Smooth muscle cell (in vitro differentiated cells): Measurements from ENCODE around the gene BEND7. TPM values are rescaled to one million over a fixed set of nuclear protein-coding genes. Genes with fewer than 3 reads are reported as not detected.

Experiments
- DNase-seq: peaks from one replicate; lab custom pipeline; 2025; ENCODE audit not compliant: unreplicated experiment; lab: John Stamatoyannopoulos, UW
- H2AFZ ChIP-seq: fragments of 200-600 bp; sonication (generic); 2 replicates; pipeline ENCODE4 v1.6.0; 2016; ENCODE audit warnings: antibody characterized with exemption, low read depth, mild to moderate bottlenecking
- H3F3A ChIP-seq: fragments of 200-600 bp; sonication (generic); 2 replicates; pipeline ENCODE4 v1.6.0; 2017; ENCODE audit warnings: antibody characterized with exemption, low read depth
- H3K27ac ChIP-seq: fragments of 200-600 bp; sonication (generic); 2 replicates; pipeline ENCODE4 v1.5.1; 2016; ENCODE audit warnings: low read depth, mild to moderate bottlenecking
- H3K27me3 ChIP-seq: fragments of 200-600 bp; sonication (generic); 2 replicates; pipeline ENCODE4 v1.6.1; 2016; ENCODE audit warnings: low read depth, mild to moderate bottlenecking
- H3K36me3 ChIP-seq: fragments of 200-600 bp; sonication (generic); 2 replicates; pipeline ENCODE4 v1.5.1; 2016; ENCODE audit warnings: low read depth
- H3K4me1 ChIP-seq: fragments of 200-600 bp; sonication (generic); 2 replicates; pipeline ENCODE4 v1.5.1; 2016; ENCODE audit warnings: low read depth
- H3K4me2 ChIP-seq: fragments of 200-600 bp; sonication (generic); 2 replicates; pipeline ENCODE4 v1.6.0; 2016; ENCODE audit warnings: mild to moderate bottlenecking
- H3K4me3 ChIP-seq: fragments of 200-600 bp; sonication (generic); 2 replicates; pipeline ENCODE4 v1.5.1; 2016; ENCODE audit warnings: mild to moderate bottlenecking
- H3K79me2 ChIP-seq: fragments of 200-600 bp; sonication (generic); 2 replicates; pipeline ENCODE4 v1.6.0; 2016; ENCODE audit warnings: low read depth, mild to moderate bottlenecking
- H3K9ac ChIP-seq: fragments of 200-600 bp; sonication (generic); 2 replicates; pipeline ENCODE4 v1.6.0; 2016; ENCODE audit warnings: low read depth
- H3K9me3 ChIP-seq: fragments of 200-600 bp; sonication (generic); replicated peaks from 2 replicates; pipeline ENCODE4 v1.5.1; 2016; ENCODE audit warnings: low read depth
- H4K20me1 ChIP-seq: fragments of 200-600 bp; sonication (generic); 2 replicates; pipeline ENCODE4 v1.6.0; 2016; ENCODE audit warnings: low read depth
- CTCF ChIP-seq: fragments of 200-600 bp; sonication (generic); IDR thresholded peaks from 2 replicates; pipeline ENCODE4 v1.5.1; 2017; ENCODE audit warnings: borderline replicate concordance, mild to moderate bottlenecking, antibody characterized with exemption; ENCODE audit not compliant: insufficient read depth, poor library complexity, severe bottlenecking
- WGBS: methylation state at CpG from one replicate; pipeline ENCODE4 v1.1.7; 2016; ENCODE audit warnings: low lambda C conversion rate; 5-methylcytosine and 5-hydroxymethylcytosine counted together
- polyA plus RNA-seq: library from polyadenylated mRNA; unstranded; fragments of >200 nt; fragmentation: Nextera tagmentation; extraction: Ambion mirVana; gene quantifications from 2 replicates; pipeline ENCODE4 v1.2.1, GENCODE V29; 2016
- total RNA-seq: library from RNA; depleted of rRNA; stranded (reverse); fragments of >200 nt; gene quantifications from 2 replicates; pipeline ENCODE4 v1.2.3, GENCODE V29; 2014

The BEND7 gene
- total and polyA plus RNA-seq, 2 experiments from 2014 or later, result 1.7 to 5.8 TPM

- H3K4me3 ChIP-seq, result no peak overlapping the region
- DNase-seq, result no peak
- no peaks in the 10 kb centered on the region for H3K36me3 ChIP-seq
- H3K4me2 ChIP-seq, result no peak overlapping the region
- no peaks in the 10 kb centered on the region for H4K20me1 ChIP-seq
- H3F3A ChIP-seq, result no peaks in the 10 kb centered on the region
- H3K27ac ChIP-seq, result no peak overlapping the region
- H3K27me3 ChIP-seq, result no peaks in the 10 kb centered on the region
- H3K9ac ChIP-seq, result no peak overlapping the region
- H3K4me1 ChIP-seq, result no peaks in the 10 kb centered on the region
- H3K79me2 ChIP-seq, result no peaks in the 10 kb centered on the region
- H3K9me3 ChIP-seq, result no peaks in the 10 kb centered on the region
- H2AFZ ChIP-seq, result no peak overlapping the region
- no peak for TF ChIP-seq CTCF
Measured at GRCh38 chr10:13560597-13560996, 31.8 kb upstream of the BEND7 start.

- WGBS, result 76% methylated on average over 2 of the region's 2 CpGs
- no peak overlapping the region for H3K4me2 ChIP-seq
- no peak overlapping the region for H3K9ac ChIP-seq
- no peaks in the 10 kb centered on the region for H3F3A ChIP-seq
- H3K79me2 ChIP-seq, result no peaks in the 10 kb centered on the region
- H3K27ac ChIP-seq, result no peak overlapping the region
- no peaks in the 10 kb centered on the region for H3K27me3 ChIP-seq
- no peak overlapping the region for H2AFZ ChIP-seq
- no peak overlapping the region for H3K4me3 ChIP-seq
- H3K36me3 ChIP-seq, result no peaks in the 10 kb centered on the region
- no peaks in the 10 kb centered on the region for H3K4me1 ChIP-seq
- no peak for DNase-seq
- no peak for TF ChIP-seq CTCF
- no peaks in the 10 kb centered on the region for H4K20me1 ChIP-seq
- H3K9me3 ChIP-seq, result no peaks in the 10 kb centered on the region
Measured at GRCh38 chr10:13559124-13559700, 30.4 kb upstream of the BEND7 start.

- Histone ChIP-seq H3K27me3 (no peaks in the 10 kb centered on the region), H2AFZ (no peak overlapping the region), H3F3A (no peaks in the 10 kb centered on the region), H3K4me3 (no peak overlapping the region), H3K4me2 (no peak overlapping the region), H4K20me1 (no peaks in the 10 kb centered on the region), H3K9me3 (no peaks in the 10 kb centered on the region), H3K9ac (no peak overlapping the region), H3K4me1 (no peaks in the 10 kb centered on the region), H3K36me3 (no peaks in the 10 kb centered on the region), H3K79me2 (no peaks in the 10 kb centered on the region), H3K27ac (no peak overlapping the region)
- DNase-seq, result no peak
- 87% methylated on average over 2 of the region's 2 CpGs for WGBS
- no peak for TF ChIP-seq CTCF
Measured at GRCh38 chr10:13555884-13556510, 27.2 kb upstream of the BEND7 start.

- Histone ChIP-seq H3K4me1 (no peaks in the 10 kb centered on the region), H3K79me2 (no peaks in the 10 kb centered on the region), H2AFZ (no peak overlapping the region), H3K4me2 (no peak overlapping the region), H3K27ac (no peak overlapping the region), H3K4me3 (no peak overlapping the region), H3K9me3 (no peaks in the 10 kb centered on the region), H3F3A (no peaks in the 10 kb centered on the region), H3K36me3 (no peaks in the 10 kb centered on the region), H3K9ac (no peak overlapping the region), H3K27me3 (no peaks in the 10 kb centered on the region), H4K20me1 (no peaks in the 10 kb centered on the region)
- no peak for DNase-seq
- TF ChIP-seq CTCF, result no peak
- WGBS, result 85% methylated on average over 2 of the region's 2 CpGs
Measured at GRCh38 chr10:13550802-13551201, 22.0 kb upstream of the BEND7 start.
